PC-3 (cell line): Measurements from ENCODE around the gene CYP2S1. TPM values are rescaled to one million over a fixed set of nuclear protein-coding genes. Genes with fewer than 3 reads are reported as not detected.

Experiments used
- ATAC-seq: fragments of 200-7000 bp; cut with Tn5 transposase; 2 replicates; pipeline ENCODE4 v1.9.1; 2020; ENCODE audit warnings: mild to moderate bottlenecking, moderate library complexity
- BruUV-seq: library from RNA; stranded (reverse); fragments of 400-500 nt; replicated peaks from 2 replicates; lab custom pipeline; 2021; lab: Mats Ljungman, UMichigan
- CTCF ChIA-PET: fragments of 300-600 bp; sonication (Branson Sonifier 250); formaldehyde crosslinking; loops from one replicate; lab custom pipeline; 2022; ENCODE audit warnings: antibody characterized with exemption; lab: Charles Lee
- POLR2A ChIA-PET: fragments of 300-600 bp; sonication (Branson Sonifier 250); formaldehyde crosslinking; loops from one replicate; lab custom pipeline; 2022; ENCODE audit warnings: antibody characterized with exemption; ENCODE audit not compliant: unreplicated experiment; lab: Charles Lee
- DNase-seq: peaks from one replicate; pipeline ENCODE4 v3.0.0-alpha.2; 2015
- H2AFZ ChIP-seq: fragments of 300-600 bp; sonication (generic); 2 replicates; pipeline ENCODE4 v1.6.0; 2016; ENCODE audit warnings: antibody characterized with exemption, low read length
- H3F3A ChIP-seq: fragments of 300-600 bp; sonication (generic); one replicate; pipeline ENCODE4 v1.6.0; 2017; ENCODE audit warnings: antibody characterized with exemption, low read length, control low read depth, mild to moderate bottlenecking; ENCODE audit not compliant: unreplicated experiment
- H3K27ac ChIP-seq: fragments of 300-600 bp; sonication (generic); 2 replicates; pipeline ENCODE4 v1.5.1; 2016; ENCODE audit warnings: mild to moderate bottlenecking, low read length
- H3K27me3 ChIP-seq: fragments of 300-600 bp; sonication (generic); 2 replicates; pipeline ENCODE4 v1.6.1; 2016; ENCODE audit warnings: low read length, mixed read lengths
- H3K36me3 ChIP-seq: fragments of 300-600 bp; sonication (generic); 2 replicates; pipeline ENCODE4 v1.6.1; 2016; ENCODE audit warnings: low read depth, mixed run types, low read length, mixed read lengths
- H3K4me1 ChIP-seq: fragments of 300-600 bp; sonication (generic); 2 replicates; pipeline ENCODE4 v1.5.1; 2016; ENCODE audit warnings: low read length; ENCODE audit not compliant: insufficient read depth
- H3K4me2 ChIP-seq: fragments of 300-600 bp; sonication (generic); 2 replicates; pipeline ENCODE4 v1.6.0; 2016; ENCODE audit warnings: low read length
- H3K4me3 ChIP-seq: fragments of 300-600 bp; sonication (generic); 2 replicates; pipeline ENCODE4 v1.5.1; 2016; ENCODE audit warnings: mild to moderate bottlenecking, low read length, mixed read lengths
- H3K79me2 ChIP-seq: fragments of 300-600 bp; sonication (generic); 2 replicates; pipeline ENCODE4 v1.6.1; 2017; ENCODE audit warnings: low read length, mixed read lengths
- H3K9ac ChIP-seq: fragments of 300-600 bp; sonication (generic); 2 replicates; pipeline ENCODE4 v1.6.0; 2016; ENCODE audit warnings: mild to moderate bottlenecking, low read length
- H3K9me2 ChIP-seq: fragments of 300-600 bp; sonication (generic); replicated peaks from 2 replicates; pipeline ENCODE4 v1.6.1; 2016; ENCODE audit warnings: mixed run types, low read length, mixed read lengths
- H3K9me3 ChIP-seq: fragments of 300-600 bp; sonication (generic); 2 replicates; pipeline ENCODE4 v1.6.1; 2016; ENCODE audit warnings: low read length, mixed read lengths
- H4K20me1 ChIP-seq: fragments of 300-600 bp; sonication (generic); 2 replicates; pipeline ENCODE4 v1.6.1; 2016; ENCODE audit warnings: low read length, mixed read lengths
- CTCF ChIP-seq: fragments of 300-600 bp; sonication (generic); conservative IDR thresholded peaks from 2 replicates; pipeline ENCODE4 v1.5.1; 2017; ENCODE audit warnings: antibody characterized with exemption, low read depth, mild to moderate bottlenecking, low read length
- EZH2 ChIP-seq: fragments of 300-600 bp; sonication (generic); IDR thresholded peaks from one replicate; pipeline ENCODE4 v1.6.1; 2017; ENCODE audit warnings: antibody characterized with exemption, mild to moderate bottlenecking, low read length; ENCODE audit not compliant: unreplicated experiment
- EZH2phosphoT487 ChIP-seq: fragments of 300-600 bp; sonication (generic); IDR thresholded peaks from 2 replicates; pipeline ENCODE4 v1.6.1; 2018; ENCODE audit warnings: mild to moderate bottlenecking, antibody characterized with exemption, low read length, borderline replicate concordance
- intact Hi-C: fragments of 100-400 bp; cut with micrococcal nuclease; formaldehyde crosslinking; loops from 2 replicates; pipeline ENCODE4 v1.9.0; 2023
- total RNA-seq: library from RNA; depleted of rRNA; stranded (reverse); fragments of >200 nt; gene quantifications from 2 replicates; pipeline ENCODE4 v1.2.3, GENCODE V29; 2014

CYP2S1 gene
- total RNA-seq, 1 experiment from 2014 or later: 10.3 TPM

GRCh38 chr19:41249707-41250423 lies 56.8 kb downstream of the CYP2S1 start:
- H3K27ac ChIP-seq: no peak overlapping the region
- no peaks in the 10 kb centered on the region for H4K20me1 ChIP-seq
- peaks cover 16% of the 10 kb centered on the region for H3K36me3 ChIP-seq
- H3K4me3 ChIP-seq: no peak overlapping the region
- DNase-seq (peak; percentile 34), ATAC-seq (no peak)
- intact Hi-C loops: no loop called here
- no TSS peak for BruUV-seq
- ChIA-PET POLR2A (no interaction called here), CTCF (interaction anchor here (1.0 kb wide), 1 partner anchor 13 kb away, joined by 3 read pairs; no protein-coding TSS in a partner anchor)
- H3K9ac ChIP-seq: no peak overlapping the region
- no peak overlapping the region for H3K4me2 ChIP-seq
- H3F3A ChIP-seq: no peaks in the 10 kb centered on the region
- H3K9me2 ChIP-seq: no peaks in the 10 kb centered on the region
- no peak for TF ChIP-seq EZH2phosphoT487
- no peak for TF ChIP-seq EZH2
- no peak for TF ChIP-seq CTCF
- no peaks in the 10 kb centered on the region for H3K9me3 ChIP-seq
- no peaks in the 10 kb centered on the region for H3K4me1 ChIP-seq
- H3K27me3 ChIP-seq: no peaks in the 10 kb centered on the region
- no peaks in the 10 kb centered on the region for H3K79me2 ChIP-seq
- H2AFZ ChIP-seq: no peak overlapping the region

- ChIA-PET CTCF (no interaction called here), POLR2A (no interaction called here)
- no peak overlapping the region for H2AFZ ChIP-seq
- no peak overlapping the region for H3K9ac ChIP-seq
- H3K4me3 ChIP-seq: no peak overlapping the region
- TF ChIP-seq EZH2: no peak
- no peak for TF ChIP-seq EZH2phosphoT487
- no peak for TF ChIP-seq CTCF
- H3K9me3 ChIP-seq: no peaks in the 10 kb centered on the region
- no TSS peak for BruUV-seq
- no peaks in the 10 kb centered on the region for H4K20me1 ChIP-seq
- H3F3A ChIP-seq: no peaks in the 10 kb centered on the region
- ATAC-seq (no peak), DNase-seq (no peak)
- H3K4me1 ChIP-seq: no peaks in the 10 kb centered on the region
- no peak overlapping the region for H3K4me2 ChIP-seq
- H3K27ac ChIP-seq: no peak overlapping the region
- H3K9me2 ChIP-seq: no peaks in the 10 kb centered on the region
- intact Hi-C loops: no loop called here
- H3K79me2 ChIP-seq: no peaks in the 10 kb centered on the region
- peaks cover 33% of the 10 kb centered on the region for H3K36me3 ChIP-seq
- no peaks in the 10 kb centered on the region for H3K27me3 ChIP-seq
Observed at GRCh38 chr19:41253660-41254059, 60.6 kb downstream of the CYP2S1 start.

GRCh38 chr19:41255171-41255570 lies 62.2 kb downstream of the CYP2S1 start:
- BruUV-seq: no TSS peak
- ChIA-PET CTCF (no interaction called here), POLR2A (no interaction called here)
- Histone ChIP-seq H3K27me3 (no peaks in the 10 kb centered on the region), H3K9ac (no peak overlapping the region), H3F3A (no peaks in the 10 kb centered on the region), H3K36me3 (peaks cover 42% of the 10 kb centered on the region), H3K4me3 (no peak overlapping the region), H3K4me2 (no peak overlapping the region), H3K79me2 (no peaks in the 10 kb centered on the region), H4K20me1 (no peaks in the 10 kb centered on the region), H3K4me1 (no peaks in the 10 kb centered on the region), H3K9me3 (no peaks in the 10 kb centered on the region), H2AFZ (no peak overlapping the region), H3K9me2 (no peaks in the 10 kb centered on the region), H3K27ac (no peak overlapping the region)
- DNase-seq (no peak), ATAC-seq (no peak)
- TF ChIP-seq EZH2 (no peak), CTCF (no peak), EZH2phosphoT487 (no peak)
- intact Hi-C loops: no loop called here
